ENCODE measurements around the gene LRRC52. TPM values are rescaled to one million over a fixed set of nuclear protein-coding genes. Genes with fewer than 3 reads are reported as not detected.
"Not testable (repeated sequence)": the region's sequence is repeated elsewhere in the genome, so short reads cannot be mapped to it uniquely, and the experiment has no call there.

LRRC52 gene
- total RNA-seq, 1 experiment from 2014 or later = not detected

GRCh38 chr1:165598676-165599059 is 54.9 kb downstream of the LRRC52 start (continued):
- TF ChIP-seq ERG (CRISPR knock-in tag; IDR thresholded peaks at IDR 0.05) (no peak), SMAD4 (CRISPR knock-in tag; IDR thresholded peaks at IDR 0.05) (no peak), ZNF219 (CRISPR knock-in tag; IDR thresholded peaks at IDR 0.05; ENCODE audit: borderline replicate concordance) (no peak)

- TF ChIP-seq ZBTB43 (CRISPR knock-in tag; IDR thresholded peaks at IDR 0.05) (no peak), NR2C2 (CRISPR knock-in tag; IDR thresholded peaks at IDR 0.05) (no peak), RELA (CRISPR knock-in tag; IDR thresholded peaks at IDR 0.05; ENCODE audit: borderline replicate concordance) (no peak), SMAD4 (CRISPR knock-in tag; IDR thresholded peaks at IDR 0.05) (no peak), ZNF416 (CRISPR knock-in tag; IDR thresholded peaks at IDR 0.05) (no peak)
- no peak overlapping the region for H3K4me3 Mint-ChIP-seq
- H3K27me3 Mint-ChIP-seq (ENCODE audit: low read depth) = peaks cover 7% of the 10 kb centered on the region
- CTCF ChIA-PET = interaction anchor here (0.7 to 2.3 kb wide), 7 partner anchors 8 to 271 kb away, joined by 3 to 17 read pairs (median 6); partner anchors contain the start of gene ALDH9A1
- no peaks in the 10 kb centered on the region for H3K9me3 Mint-ChIP-seq
- ATAC-seq (no peak), DNase-seq (ENCODE audit: low spot score) (no peak)
- no peak overlapping the region for H3K27ac Mint-ChIP-seq
- POLR2A ChIA-PET = no interaction called here
- peaks cover 28% of the 10 kb centered on the region for H3K4me1 Mint-ChIP-seq
- H3K36me3 Mint-ChIP-seq = no peaks in the 10 kb centered on the region
Measured at GRCh38 chr1:165600793-165601192, 57.0 kb downstream of the LRRC52 start.

GRCh38 chr1:165603810-165604209 is 60.0 kb downstream of the LRRC52 start:
- ATAC-seq (no peak), DNase-seq (ENCODE audit: low spot score) (no peak)
- ChIA-PET CTCF (no interaction called here), POLR2A (no interaction called here)
- H3K27me3 Mint-ChIP-seq (ENCODE audit: low read depth) = no peaks in the 10 kb centered on the region
- no peak overlapping the region for H3K4me3 Mint-ChIP-seq
- TF ChIP-seq CTCF (IDR thresholded peaks at IDR 0.05) = no peak
- no peak overlapping the region for H3K27ac Mint-ChIP-seq
- no peaks in the 10 kb centered on the region for H3K9me3 Mint-ChIP-seq
- H3K4me1 Mint-ChIP-seq = peaks cover 12% of the 10 kb centered on the region
- no peaks in the 10 kb centered on the region for H3K36me3 Mint-ChIP-seq

- H3K4me3 Mint-ChIP-seq = no peak overlapping the region
- CTCF ChIA-PET = no interaction called here
- H3K36me3 Mint-ChIP-seq = no peaks in the 10 kb centered on the region
- DNase-seq (ENCODE audit: low spot score) = no peak
- POLR2A ChIA-PET = no interaction called here
- no peaks in the 10 kb centered on the region for H3K9me3 Mint-ChIP-seq
- no peak overlapping the region for H3K27ac Mint-ChIP-seq
- no peaks in the 10 kb centered on the region for H3K27me3 Mint-ChIP-seq (ENCODE audit: low read depth)
- no peak for ATAC-seq
- 0 out of 2 replicates have a peak, but pooled peaks cover 3% of the 10 kb centered on the region for H3K4me1 Mint-ChIP-seq
- no peak for TF ChIP-seq E2F1 (CRISPR knock-in tag; IDR thresholded peaks at IDR 0.05)
- no peak for TF ChIP-seq GTF2I (CRISPR knock-in tag; conservative IDR thresholded peaks at IDR 0.05)
- no peak for TF ChIP-seq NFATC4 (CRISPR knock-in tag; IDR thresholded peaks at IDR 0.05)
Measured at GRCh38 chr1:165605246-165605645, 61.4 kb downstream of the LRRC52 start.

- POLR2A ChIA-PET = not testable (repeated sequence)
Measured at GRCh38 chr1:165606676-165607075, 62.9 kb downstream of the LRRC52 start.

More at GRCh38 chr1:165606676-165607075, 62.9 kb downstream of the LRRC52 start:
- H3K36me3 Mint-ChIP-seq; DNase-seq (ENCODE audit: low spot score); H3K9me3 Mint-ChIP-seq; ATAC-seq; H3K4me1 Mint-ChIP-seq; H3K4me3 Mint-ChIP-seq; H3K27ac Mint-ChIP-seq; CTCF ChIA-PET; H3K27me3 Mint-ChIP-seq (ENCODE audit: low read depth): not testable (repeated sequence)
